GM12891 (cell line): ENCODE results near the gene RTEL1.

Experiments
- DNase-seq: peaks from one replicate; pipeline ENCODE4 v3.0.0; 2011; ENCODE audit warnings: low spot score; ENCODE audit not compliant: insufficient read length
- FAIRE-seq: peaks from 2 replicates; lab custom pipeline; 2011; peaks lifted over from hg19 to GRCh38; lab: Jason Lieb, UNC
- PAX5 ChIP-seq: IDR thresholded peaks from 2 replicates; pipeline ENCODE4 v1.6.1; 2011; ENCODE audit warnings: low read length, moderate library complexity, mild to moderate bottlenecking; ENCODE audit not compliant: insufficient read depth, severe bottlenecking
- POLR2A ChIP-seq: IDR thresholded peaks from 2 replicates; pipeline ENCODE4 v1.6.1; 2011; ENCODE audit warnings: low read depth, low read length, control low read depth
- POLR2AphosphoS5 ChIP-seq: IDR thresholded peaks from 2 replicates; pipeline ENCODE4 v1.6.1; 2011; ENCODE audit warnings: low read depth, low read length, control low read depth
- POU2F2 ChIP-seq: IDR thresholded peaks from 2 replicates; pipeline ENCODE4 v1.6.1; 2011; ENCODE audit warnings: low read depth, mild to moderate bottlenecking, control low read depth, low read length, moderate library complexity
- SPI1 ChIP-seq: IDR thresholded peaks from 2 replicates; pipeline ENCODE4 v1.6.1; 2011; ENCODE audit warnings: low read depth, low read length, control low read depth
- TAF1 ChIP-seq: IDR thresholded peaks from 2 replicates; pipeline ENCODE4 v1.6.1; 2011; ENCODE audit warnings: low read depth, low read length, control low read depth

Gene RTEL1

GRCh38 chr20:63679799-63680305, 21.7 kb downstream of the RTEL1 start:
- no peak for TF ChIP-seq PAX5
- TF ChIP-seq TAF1: no peak
- no peak for TF ChIP-seq POLR2AphosphoS5
- no peak for TF ChIP-seq POLR2A
- no peak for TF ChIP-seq SPI1
- TF ChIP-seq POU2F2: no peak
- DNase-seq (no peak), FAIRE-seq (no peak)

- TF ChIP-seq PAX5: no peak
- TF ChIP-seq TAF1: no peak
- no peak for TF ChIP-seq SPI1
- FAIRE-seq: no peak
- no peak for DNase-seq
Measured at GRCh38 chr20:63680427-63680826, 22.3 kb downstream of the RTEL1 start.

DNA sequence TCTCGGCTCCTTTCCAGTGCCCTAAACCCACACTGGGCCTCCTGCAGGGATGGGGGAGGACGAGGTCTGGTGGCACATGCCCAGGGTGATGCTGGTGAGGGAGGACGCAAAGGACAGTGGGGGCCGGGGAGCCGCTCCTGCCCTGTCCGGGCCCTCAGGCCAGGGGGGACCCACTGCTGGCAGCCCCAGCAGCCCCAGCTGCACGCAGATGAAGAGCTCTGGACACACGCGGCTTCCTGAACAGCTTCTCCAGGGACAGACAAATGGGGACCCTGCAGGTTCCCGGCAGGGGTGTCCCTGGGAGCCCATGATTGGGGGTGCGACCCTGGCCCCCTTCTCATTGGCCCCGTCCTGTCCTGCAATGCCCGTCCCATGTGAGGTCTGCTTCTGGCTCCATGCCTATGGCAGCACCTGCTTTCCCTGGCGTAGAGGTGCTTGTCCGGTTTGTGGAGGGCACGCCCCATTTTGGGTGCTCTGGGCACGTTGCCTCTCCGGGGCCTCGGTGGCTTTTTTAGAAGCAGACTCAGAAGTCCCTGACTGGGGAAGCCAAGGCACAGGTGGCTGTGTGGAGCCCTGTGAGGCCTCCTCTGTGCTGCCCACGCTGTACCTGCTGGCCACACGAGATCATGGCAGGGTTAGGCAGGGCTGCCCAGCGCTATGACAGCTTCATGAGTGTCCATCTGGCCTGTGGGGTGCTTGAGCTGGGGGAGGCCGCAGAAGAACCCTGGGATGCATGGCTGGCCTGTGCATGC, 22.9 kb downstream of the RTEL1 start:
- TF ChIP-seq SPI1: no peak
- TF ChIP-seq PAX5: no peak
- TF ChIP-seq POLR2A: no peak
- no peak for TF ChIP-seq POU2F2
- TF ChIP-seq POLR2AphosphoS5: no peak
- no peak for TF ChIP-seq TAF1
- DNase-seq (no peak), FAIRE-seq (no peak)

DNA sequence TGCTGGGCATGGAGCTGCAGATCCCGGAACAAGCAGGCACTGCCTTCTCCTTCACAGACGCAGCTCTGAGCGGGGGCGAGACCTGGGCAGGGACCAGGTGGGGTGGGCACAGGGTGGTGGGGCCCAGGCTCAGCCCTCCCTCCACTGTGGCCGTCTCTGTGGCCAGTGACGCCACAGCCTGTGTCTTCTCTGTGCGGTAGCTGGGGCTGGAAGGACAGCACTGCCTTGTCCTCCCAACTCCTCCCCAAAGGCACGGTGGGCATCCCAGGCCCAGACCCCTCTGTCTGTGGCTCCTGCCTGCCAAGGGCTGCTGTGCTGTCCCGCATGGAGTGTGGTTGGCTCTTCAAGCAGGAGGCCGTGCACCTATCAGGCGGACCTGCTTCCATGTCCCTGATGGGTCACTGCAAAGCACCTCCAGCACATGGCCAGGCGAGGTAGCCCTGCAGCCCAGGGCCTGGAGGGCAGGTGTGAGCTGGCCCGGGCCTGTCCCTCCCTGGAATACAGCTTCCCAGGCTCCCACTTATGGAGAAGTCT, 23.6 kb downstream of the RTEL1 start:
- TF ChIP-seq SPI1 (no peak), POLR2A (no peak), TAF1 (no peak)
- DNase-seq (no peak), FAIRE-seq (no peak)

DNA sequence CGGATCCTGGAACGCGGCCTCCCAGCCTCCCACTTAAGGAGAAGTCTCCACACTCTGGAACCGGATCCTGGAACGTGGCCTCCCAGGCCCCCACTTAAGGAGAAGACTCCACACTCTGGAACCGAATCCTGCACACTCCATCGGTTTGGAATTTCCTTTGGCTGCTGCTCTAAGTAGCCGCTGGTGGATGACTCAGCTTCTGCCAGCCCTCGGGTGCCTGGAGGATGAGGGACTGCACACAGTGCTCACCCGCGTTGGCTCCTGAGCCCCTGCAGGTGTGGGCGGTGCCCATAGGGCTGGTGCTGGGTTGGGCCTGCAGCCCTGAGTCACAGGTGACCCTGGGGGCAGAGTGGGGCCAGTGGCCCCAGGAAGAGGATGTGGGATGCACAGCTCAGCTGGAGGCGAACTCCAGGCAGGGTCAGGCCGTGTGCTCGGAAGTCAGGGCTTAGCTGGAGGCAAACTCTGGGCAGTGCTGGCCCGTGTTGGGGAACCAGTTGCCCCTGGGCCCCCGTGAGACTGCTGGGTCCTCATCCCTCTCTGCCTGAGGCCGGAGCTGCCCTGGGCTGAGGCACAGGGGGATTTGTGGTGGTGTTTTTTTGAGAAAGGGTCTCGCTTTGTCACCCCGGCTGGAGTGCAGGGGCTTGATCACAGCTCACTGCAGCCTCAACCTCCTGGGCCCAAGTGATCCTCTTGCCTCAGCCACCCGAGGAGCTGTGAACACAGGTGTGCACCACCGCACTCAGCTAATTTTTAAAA, 24.4 kb downstream of the RTEL1 start:
- DNase-seq: no peak
- no peak for TF ChIP-seq TAF1
- TF ChIP-seq POLR2A: no peak
- FAIRE-seq: no peak

DNA sequence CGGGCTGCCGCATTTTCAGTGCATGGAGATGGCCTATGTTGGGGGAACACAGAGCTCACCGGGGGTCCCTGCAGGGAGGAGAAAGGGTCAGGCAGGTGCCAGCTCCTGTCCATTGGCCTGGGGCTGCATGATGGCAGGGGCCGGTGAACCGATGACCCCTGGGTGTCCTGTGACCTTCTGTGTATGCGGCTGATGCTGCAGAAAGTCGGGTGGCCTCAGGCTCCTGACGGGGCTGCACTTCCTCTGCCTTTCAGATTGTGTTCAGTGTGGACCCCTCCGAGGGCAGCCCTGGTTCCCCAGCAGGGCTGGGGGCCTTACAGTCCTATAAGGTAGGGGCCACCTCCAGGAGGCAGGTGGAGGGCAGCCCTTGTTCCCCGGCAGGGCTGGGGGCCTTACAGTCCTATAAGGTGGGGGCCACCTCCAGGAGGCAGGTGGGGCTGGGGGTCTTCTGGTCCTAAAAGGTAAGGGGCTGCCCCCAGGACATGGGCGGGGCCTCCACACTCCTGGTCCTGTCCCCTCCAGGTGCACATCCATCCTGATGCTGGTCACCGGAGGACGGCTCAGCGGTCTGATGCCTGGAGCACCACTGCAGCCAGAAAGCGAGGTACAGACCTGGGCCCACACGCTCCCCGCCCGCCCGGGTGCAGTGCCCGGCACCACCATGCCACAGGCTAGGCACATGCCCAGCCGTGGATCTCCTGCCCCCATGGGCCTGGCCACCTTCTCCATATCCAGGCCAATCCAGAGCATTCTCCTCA, 27.3 kb downstream of the RTEL1 start:
- FAIRE-seq (no peak), DNase-seq (no peak)
- no peak for TF ChIP-seq POLR2AphosphoS5
- TF ChIP-seq PAX5: no peak
- no peak for TF ChIP-seq POLR2A
- TF ChIP-seq POU2F2: no peak
- TF ChIP-seq TAF1: no peak
- no peak for TF ChIP-seq SPI1

- no peak for TF ChIP-seq POU2F2
- no peak for TF ChIP-seq POLR2AphosphoS5
- TF ChIP-seq TAF1: no peak
- no peak for TF ChIP-seq POLR2A
- no peak for TF ChIP-seq SPI1
- TF ChIP-seq PAX5: no peak
- no peak for FAIRE-seq
- no peak for DNase-seq
Measured at GRCh38 chr20:63686094-63686491, 28.0 kb downstream of the RTEL1 start.

- FAIRE-seq: no peak
Measured at GRCh38 chr20:63686492-63687321, 28.6 kb downstream of the RTEL1 start.

More at GRCh38 chr20:63686492-63687321, 28.6 kb downstream of the RTEL1 start:
- no peak for DNase-seq
- no peak for TF ChIP-seq PAX5
- TF ChIP-seq POU2F2: no peak
- TF ChIP-seq POLR2A: no peak
- no peak for TF ChIP-seq TAF1
- TF ChIP-seq POLR2AphosphoS5: no peak
